Measurements from ENCODE around the gene ANAPC2.

- TF ChIP-seq, protein P1, sequence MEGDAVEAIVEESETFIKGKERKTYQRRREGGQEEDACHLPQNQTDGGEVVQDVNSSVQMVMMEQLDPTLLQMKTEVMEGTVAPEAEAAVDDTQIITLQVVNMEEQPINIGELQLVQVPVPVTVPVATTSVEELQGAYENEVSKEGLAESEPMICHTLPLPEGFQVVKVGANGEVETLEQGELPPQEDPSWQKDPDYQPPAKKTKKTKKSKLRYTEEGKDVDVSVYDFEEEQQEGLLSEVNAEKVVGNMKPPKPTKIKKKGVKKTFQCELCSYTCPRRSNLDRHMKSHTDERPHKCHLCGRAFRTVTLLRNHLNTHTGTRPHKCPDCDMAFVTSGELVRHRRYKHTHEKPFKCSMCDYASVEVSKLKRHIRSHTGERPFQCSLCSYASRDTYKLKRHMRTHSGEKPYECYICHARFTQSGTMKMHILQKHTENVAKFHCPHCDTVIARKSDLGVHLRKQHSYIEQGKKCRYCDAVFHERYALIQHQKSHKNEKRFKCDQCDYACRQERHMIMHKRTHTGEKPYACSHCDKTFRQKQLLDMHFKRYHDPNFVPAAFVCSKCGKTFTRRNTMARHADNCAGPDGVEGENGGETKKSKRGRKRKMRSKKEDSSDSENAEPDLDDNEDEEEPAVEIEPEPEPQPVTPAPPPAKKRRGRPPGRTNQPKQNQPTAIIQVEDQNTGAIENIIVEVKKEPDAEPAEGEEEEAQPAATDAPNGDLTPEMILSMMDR (IDR thresholded peaks at IDR 0.05; ENCODE audit: low read depth, low read length), result no peak
- no peak for TF ChIP-seq EZH2phosphoT487 (IDR thresholded peaks at IDR 0.05; ENCODE audit: low read depth)
These were observed 35.0 kb upstream of the ANAPC2 start for GRCh38 chr9:137223078-137223970.

Measured in OCI-LY3 (cell line).